ENCODE results near the gene CLMN. TPM values are rescaled to one million over a fixed set of nuclear protein-coding genes. Genes with fewer than 3 reads are reported as not detected.

Gene CLMN
- polyA plus RNA-seq, 1 donor from 2014 or later: 0.57 TPM

GRCh38 chr14:95188380-95188779 is 131.3 kb downstream of the CLMN start:
- Histone ChIP-seq H3F3A (ENCODE audit: insufficient read depth, low read length, poor library complexity, severe bottlenecking) (no peaks in the 10 kb centered on the region), H3K9ac (ENCODE audit: low read length) (no peak overlapping the region), H3K27me3 (ENCODE audit: insufficient read depth, low read depth, low read length) (no peaks in the 10 kb centered on the region), H3K4me2 (ENCODE audit: low read length) (no peak overlapping the region), H3K36me3 (ENCODE audit: insufficient read depth, low read length) (no peaks in the 10 kb centered on the region), H4K20me1 (ENCODE audit: insufficient read depth) (no peaks in the 10 kb centered on the region), H3K9me2 (ENCODE audit: insufficient read depth, low read length) (no peaks in the 10 kb centered on the region), H2AFZ (ENCODE audit: low read depth, low read length) (no peak overlapping the region), H3K79me2 (replicated peaks; ENCODE audit: insufficient read depth, low read length) (no peaks in the 10 kb centered on the region), H3K4me3 (ENCODE audit: low read length) (no peak overlapping the region), H3K27ac (ENCODE audit: low read length) (no peak overlapping the region), H3K9me3 (ENCODE audit: low read length) (no peaks in the 10 kb centered on the region)
- TF ChIP-seq RAD21 (conservative IDR thresholded peaks at IDR 0.05) (no peak), EZH2 (IDR thresholded peaks at IDR 0.05; ENCODE audit: borderline replicate concordance, insufficient read depth, low read length, poor library complexity, severe bottlenecking) (no peak), SMC3 (conservative IDR thresholded peaks at IDR 0.05; ENCODE audit: poor library complexity) (no peak), TAF1 (IDR thresholded peaks at IDR 0.05; ENCODE audit: low read depth) (no peak), MXI1 (conservative IDR thresholded peaks at IDR 0.05; ENCODE audit: poor library complexity, severe bottlenecking) (no peak), POLR2AphosphoS5 (IDR thresholded peaks at IDR 0.05) (no peak), EP300 (conservative IDR thresholded peaks at IDR 0.05; ENCODE audit: poor library complexity, severe bottlenecking) (no peak), REST (IDR thresholded peaks at IDR 0.05; ENCODE audit: borderline replicate concordance) (no peak), CTCF (IDR thresholded peaks at IDR 0.05; ENCODE audit: poor library complexity, severe bottlenecking) (no peak)

- Histone ChIP-seq H3K36me3 (ENCODE audit: insufficient read depth, low read length) (no peaks in the 10 kb centered on the region), H3K4me3 (ENCODE audit: low read length) (no peak overlapping the region), H4K20me1 (ENCODE audit: insufficient read depth) (no peaks in the 10 kb centered on the region), H3K27ac (ENCODE audit: low read length) (no peak overlapping the region), H3K4me2 (ENCODE audit: low read length) (no peak overlapping the region), H3K9me2 (ENCODE audit: insufficient read depth, low read length) (no peaks in the 10 kb centered on the region), H2AFZ (ENCODE audit: low read depth, low read length) (no peak overlapping the region), H3K79me2 (replicated peaks; ENCODE audit: insufficient read depth, low read length) (no peaks in the 10 kb centered on the region), H3K9ac (ENCODE audit: low read length) (no peak overlapping the region), H3K9me3 (ENCODE audit: low read length) (no peaks in the 10 kb centered on the region), H3K27me3 (ENCODE audit: insufficient read depth, low read depth, low read length) (no peaks in the 10 kb centered on the region), H3F3A (ENCODE audit: insufficient read depth, low read length, poor library complexity, severe bottlenecking) (no peaks in the 10 kb centered on the region)
- TF ChIP-seq EZH2 (IDR thresholded peaks at IDR 0.05; ENCODE audit: borderline replicate concordance, insufficient read depth, low read length, poor library complexity, severe bottlenecking): no peak
Measured at GRCh38 chr14:95185767-95186392, 133.8 kb downstream of the CLMN start.

All from neural cell (in vitro differentiated cells).